SK-N-SH (cell line): ENCODE results near the gene SOAT2. TPM values are rescaled to one million over a fixed set of nuclear protein-coding genes. Genes with fewer than 3 reads are reported as not detected.

Experiments used
- CTCF ChIA-PET: fragments of 300-600, 350-600 bp; formaldehyde crosslinking; extraction: SDS; loops from one replicate; lab custom pipeline; 2021; lab: Yijun Ruan, JAX
- POLR2A ChIA-PET: fragments of 350-600 bp; sonication (Branson Sonifier 250); formaldehyde crosslinking; extraction: SDS; loops from one replicate; lab custom pipeline; 2020; ENCODE audit warnings: antibody characterized with exemption, inconsistent platforms; lab: Yijun Ruan, JAX
- DNase-seq: peaks from one replicate; pipeline ENCODE4 v3.0.0; 2012
- H2AFZ ChIP-seq: fragments of 200-600 bp; sonication (generic); 2 replicates; pipeline ENCODE4 v1.8.1; 2016; ENCODE audit warnings: antibody characterized with exemption, mild to moderate bottlenecking, low read depth
- H3F3A ChIP-seq: fragments of 200-600 bp; sonication (generic); replicated peaks from 2 replicates; pipeline ENCODE3; 2016; ENCODE audit warnings: antibody characterized with exemption, mild to moderate bottlenecking; ENCODE audit not compliant: insufficient read depth
- H3K27ac ChIP-seq, 2 experiments: fragments of 200-500 bp in 1 of 2; fragments of 200-600 bp in 1 of 2; sonication (Bioruptor generic) in 1 of 2; sonication (generic), shearing (Covaris generic) in 1 of 2; 2 replicates each; pipeline versions ENCODE4 v1.5.1 to v1.6.1; 2014 to 2016; ENCODE audit warnings: low read depth in 2 of 2, inconsistent platforms in 1 of 2, low read length in 1 of 2, mild to moderate bottlenecking in 1 of 2, mixed read lengths in 1 of 2
- H3K27me3 ChIP-seq: fragments of 200-600 bp; sonication (generic), shearing (Covaris generic); 2 replicates; pipeline ENCODE4 v1.6.1; 2016; ENCODE audit warnings: mixed run types; ENCODE audit not compliant: insufficient read depth
- H3K36me3 ChIP-seq, 2 experiments: fragments of 200-500 bp in 1 of 2; fragments of 200-600 bp in 1 of 2; sonication (Bioruptor generic) in 1 of 2; sonication (generic) in 1 of 2; replicated peaks in 1 of 2; 2 replicates each; pipeline versions ENCODE3 to v1.5.1; 2014 to 2016; ENCODE audit warnings: low read length in 1 of 2, mild to moderate bottlenecking in 1 of 2; ENCODE audit not compliant: insufficient read depth in 2 of 2, control insufficient read depth in 1 of 2
- H3K4me1 ChIP-seq, 2 experiments: fragments of 200-500 bp in 1 of 2; fragments of 200-600 bp in 1 of 2; sonication (Bioruptor generic) in 1 of 2; sonication (generic), shearing (Covaris generic) in 1 of 2; 2 replicates each; pipeline versions ENCODE4 v1.5.1 to v1.6.1; 2014 to 2016; ENCODE audit warnings: low read depth in 1 of 2, low read length in 1 of 2, mixed run types in 1 of 2; ENCODE audit not compliant: insufficient read depth in 2 of 2, control insufficient read depth in 1 of 2
- H3K4me2 ChIP-seq: fragments of 200-600 bp; sonication (generic), shearing (Covaris generic); 2 replicates; pipeline ENCODE4 v1.6.1; 2017; ENCODE audit warnings: mixed run types
- H3K4me3 ChIP-seq, 2 experiments: fragments of 200-500 bp in 1 of 2; fragments of 200-600 bp in 1 of 2; sonication (Bioruptor generic) in 1 of 2; sonication (generic), shearing (Covaris generic) in 1 of 2; 2 replicates each; pipeline versions ENCODE4 v1.5.1 to v1.8.1; 2014 to 2016; ENCODE audit warnings: low read depth in 2 of 2, inconsistent platforms in 1 of 2, low read length in 1 of 2, mild to moderate bottlenecking in 1 of 2, mixed read lengths in 1 of 2, moderate library complexity in 1 of 2
- H3K79me2 ChIP-seq: fragments of 200-600 bp; sonication (generic); 2 replicates; pipeline ENCODE4 v1.8.1; 2017; ENCODE audit warnings: mild to moderate bottlenecking; ENCODE audit not compliant: insufficient read depth
- H3K9ac ChIP-seq: fragments of 200-600 bp; sonication (generic); 2 replicates; pipeline ENCODE4 v1.6.1; 2017; ENCODE audit warnings: mixed run types
- H3K9me2 ChIP-seq: fragments of 200-600 bp; sonication (generic); 2 replicates; pipeline ENCODE4 v1.6.1; 2017; ENCODE audit warnings: mixed run types
- H3K9me3 ChIP-seq: fragments of 200-600 bp; sonication (generic); 2 replicates; pipeline ENCODE4 v1.6.1; 2017; ENCODE audit warnings: mixed run types, mild to moderate bottlenecking, moderate library complexity
- H4K20me1 ChIP-seq: fragments of 200-600 bp; sonication (generic); 2 replicates; pipeline ENCODE4 v1.6.1; 2017; ENCODE audit warnings: mild to moderate bottlenecking, mixed run types; ENCODE audit not compliant: insufficient read depth
- EZH2phosphoT487 ChIP-seq: fragments of 200-600 bp; sonication (generic); IDR thresholded peaks from 2 replicates; pipeline ENCODE4 v1.6.1; 2017; ENCODE audit warnings: low read depth, mixed run types, mild to moderate bottlenecking, antibody characterized with exemption, moderate library complexity, borderline replicate concordance
- FOSL2 ChIP-seq: IDR thresholded peaks from 2 replicates; pipeline ENCODE4 v1.4.0; 2012; ENCODE audit warnings: low read depth, mild to moderate bottlenecking, moderate library complexity, borderline replicate concordance
- FOXM1 ChIP-seq: IDR thresholded peaks from 2 replicates; pipeline ENCODE4 v1.4.0; 2012; ENCODE audit warnings: low read depth, mild to moderate bottlenecking
- MEF2A ChIP-seq: IDR thresholded peaks from 2 replicates; pipeline ENCODE4 v1.4.0; 2012; ENCODE audit warnings: low read depth, borderline replicate concordance
- NRF1 ChIP-seq: IDR thresholded peaks from 2 replicates; pipeline ENCODE4 v1.6.1; 2012; ENCODE audit warnings: low read depth, mild to moderate bottlenecking, low read length
- POLR2AphosphoS5 ChIP-seq: IDR thresholded peaks from 2 replicates; pipeline ENCODE4 v1.6.1; 2012; ENCODE audit warnings: low read depth, low read length
- RAD21 ChIP-seq: IDR thresholded peaks from 2 replicates; pipeline ENCODE4 v1.6.1; 2012; ENCODE audit warnings: mild to moderate bottlenecking, low read length
- RFX5 ChIP-seq: IDR thresholded peaks from 2 replicates; pipeline ENCODE4 v1.6.1; 2012; ENCODE audit warnings: mild to moderate bottlenecking, improper control_type of control experiment, low read length
- RXRA ChIP-seq: IDR thresholded peaks from 2 replicates; pipeline ENCODE4 v1.4.0; 2012; ENCODE audit warnings: low read depth, mild to moderate bottlenecking, borderline replicate concordance
- SMC3 ChIP-seq: IDR thresholded peaks from 2 replicates; pipeline ENCODE4 v1.6.1; 2012; ENCODE audit warnings: low read depth, low read length, improper control_type of control experiment
- TEAD4 ChIP-seq: IDR thresholded peaks from 2 replicates; pipeline ENCODE4 v1.4.0; 2012; ENCODE audit warnings: mild to moderate bottlenecking, borderline replicate concordance; ENCODE audit not compliant: insufficient read depth
- YY1 ChIP-seq: IDR thresholded peaks from 2 replicates; pipeline ENCODE4 v1.4.0; 2012; ENCODE audit warnings: low read depth, mild to moderate bottlenecking
- ZBTB33 ChIP-seq: IDR thresholded peaks from 2 replicates; pipeline ENCODE4 v1.4.0; 2012; ENCODE audit warnings: low read depth, borderline replicate concordance
- WGBS: methylation state at CpG from one replicate; pipeline ENCODE4 v1.1.6; 2017; ENCODE audit warnings: low lambda C conversion rate; 5-methylcytosine and 5-hydroxymethylcytosine counted together
- polyA plus RNA-seq, 3 experiments: library from polyadenylated mRNA; depleted of rRNA; stranded (reverse); fragments of >200 nt; gene quantifications; 2 replicates each; pipeline ENCODE4 v1.2.3, GENCODE V29; 2012
- TF ChIP-seq, protein P1 (sequence below): IDR thresholded peaks from 2 replicates; pipeline ENCODE4; 2012
- TF ChIP-seq, protein P2 (sequence below): IDR thresholded peaks from 2 replicates; pipeline ENCODE4 v1.4.0; 2012; ENCODE audit warnings: low read depth
- TF ChIP-seq, protein P3 (sequence below): fragments of 150-350 bp; IDR thresholded peaks from 2 replicates; pipeline ENCODE4 v1.6.1; 2016; ENCODE audit warnings: mild to moderate bottlenecking, low read depth, low read length

The SOAT2 gene
- polyA plus RNA-seq, 1 of the 3 experiments (the other 2 are of a cell fraction) = 0.18 TPM

DNA sequence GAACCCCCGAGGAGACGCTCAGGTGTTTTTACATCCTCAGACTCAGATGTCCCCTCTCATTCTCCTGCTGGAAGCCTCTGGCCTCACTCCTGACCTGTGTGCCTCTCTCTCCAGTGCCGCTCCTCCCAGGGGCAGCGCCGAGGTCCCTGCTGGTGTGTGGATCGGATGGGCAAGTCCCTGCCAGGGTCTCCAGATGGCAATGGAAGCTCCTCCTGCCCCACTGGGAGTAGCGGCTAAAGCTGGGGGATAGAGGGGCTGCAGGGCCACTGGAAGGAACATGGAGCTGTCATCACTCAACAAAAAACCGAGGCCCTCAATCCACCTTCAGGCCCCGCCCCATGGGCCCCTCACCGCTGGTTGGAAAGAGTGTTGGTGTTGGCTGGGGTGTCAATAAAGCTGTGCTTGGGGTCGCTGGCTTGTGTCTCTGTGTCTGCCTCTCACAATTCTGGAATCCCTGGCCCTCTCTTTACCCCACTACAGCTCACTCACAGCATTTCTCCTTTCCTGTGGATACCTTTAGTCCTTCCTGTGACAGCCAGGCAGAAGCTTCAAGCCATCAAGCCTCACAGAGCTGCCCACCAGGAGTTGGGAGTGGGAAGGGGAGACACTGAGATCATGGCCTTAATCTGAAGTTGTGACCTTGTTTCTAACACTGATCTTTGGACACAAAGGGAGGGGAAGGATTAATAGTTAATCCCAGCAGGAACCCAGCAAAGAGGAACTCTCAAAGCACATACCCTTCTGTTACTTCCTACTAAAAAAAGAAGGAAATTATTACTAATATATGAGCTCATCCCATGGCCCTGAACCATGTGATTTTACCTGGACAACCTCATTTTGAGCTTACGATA is 1.1 kb upstream of the SOAT2 start:
- CTCF ChIA-PET = interaction anchor here (1.0 to 7.6 kb wide), 11 partner anchors 10 to 186 kb away, joined by 3 to 385 read pairs (median 4); no protein-coding TSS in a partner anchor
- POLR2A ChIA-PET = interaction anchor here (1.0 to 1.1 kb wide), 2 partner anchors 23 to 36 kb away, joined by 3 read pairs; partner anchors contain the start of gene SPRYD3
- WGBS = 94% methylated on average over 9 of the region's 12 CpGs

More for the DNA sequence above, 1.1 kb upstream of the SOAT2 start:
- H4K20me1 ChIP-seq = no peaks in the 10 kb centered on the region
- peaks cover 25% of the 10 kb centered on the region for H3F3A ChIP-seq
- no peaks in the 10 kb centered on the region for H3K9me3 ChIP-seq
- peaks cover 0 to 26% of the 10 kb centered on the region in 2 experiments; a peak in 1 of 4 replicates for H3K4me1 ChIP-seq
- H3K27me3 ChIP-seq = no peaks in the 10 kb centered on the region
- no peak overlapping the region for H3K4me3 ChIP-seq
- H3K9me2 ChIP-seq = no peaks in the 10 kb centered on the region
- peaks cover 6% of the 10 kb centered on the region; the same call in 1 of the 2 replicates for H3K79me2 ChIP-seq
- no peak overlapping the region for H3K9ac ChIP-seq
- TF ChIP-seq YY1 = no peak
- TF ChIP-seq NRF1 = no peak
- TF ChIP-seq, protein P1, sequence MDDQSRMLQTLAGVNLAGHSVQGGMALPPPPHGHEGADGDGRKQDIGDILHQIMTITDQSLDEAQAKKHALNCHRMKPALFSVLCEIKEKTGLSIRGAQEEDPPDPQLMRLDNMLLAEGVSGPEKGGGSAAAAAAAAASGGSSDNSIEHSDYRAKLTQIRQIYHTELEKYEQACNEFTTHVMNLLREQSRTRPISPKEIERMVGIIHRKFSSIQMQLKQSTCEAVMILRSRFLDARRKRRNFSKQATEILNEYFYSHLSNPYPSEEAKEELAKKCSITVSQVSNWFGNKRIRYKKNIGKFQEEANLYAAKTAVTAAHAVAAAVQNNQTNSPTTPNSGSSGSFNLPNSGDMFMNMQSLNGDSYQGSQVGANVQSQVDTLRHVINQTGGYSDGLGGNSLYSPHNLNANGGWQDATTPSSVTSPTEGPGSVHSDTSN = no peak
- TF ChIP-seq MEF2A = no peak
- no peak for TF ChIP-seq ZBTB33
- TF ChIP-seq SMC3 = no peak
- no peak for TF ChIP-seq RFX5
- TF ChIP-seq FOXM1 = no peak
- no peak for TF ChIP-seq RAD21
- no peak for TF ChIP-seq EZH2phosphoT487
- no peak for TF ChIP-seq FOSL2
- no peak for TF ChIP-seq POLR2AphosphoS5
- no peak for TF ChIP-seq TEAD4
- TF ChIP-seq, protein P2, sequence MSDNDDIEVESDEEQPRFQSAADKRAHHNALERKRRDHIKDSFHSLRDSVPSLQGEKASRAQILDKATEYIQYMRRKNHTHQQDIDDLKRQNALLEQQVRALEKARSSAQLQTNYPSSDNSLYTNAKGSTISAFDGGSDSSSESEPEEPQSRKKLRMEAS = no peak
- TF ChIP-seq RXRA = no peak
- TF ChIP-seq, protein P3, sequence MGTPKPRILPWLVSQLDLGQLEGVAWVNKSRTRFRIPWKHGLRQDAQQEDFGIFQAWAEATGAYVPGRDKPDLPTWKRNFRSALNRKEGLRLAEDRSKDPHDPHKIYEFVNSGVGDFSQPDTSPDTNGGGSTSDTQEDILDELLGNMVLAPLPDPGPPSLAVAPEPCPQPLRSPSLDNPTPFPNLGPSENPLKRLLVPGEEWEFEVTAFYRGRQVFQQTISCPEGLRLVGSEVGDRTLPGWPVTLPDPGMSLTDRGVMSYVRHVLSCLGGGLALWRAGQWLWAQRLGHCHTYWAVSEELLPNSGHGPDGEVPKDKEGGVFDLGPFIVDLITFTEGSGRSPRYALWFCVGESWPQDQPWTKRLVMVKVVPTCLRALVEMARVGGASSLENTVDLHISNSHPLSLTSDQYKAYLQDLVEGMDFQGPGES = no peak
- no peak overlapping the region for H3K4me2 ChIP-seq
- peaks cover 8% of the 10 kb centered on the region in 2 experiments for H3K36me3 ChIP-seq
- no peak for DNase-seq
- H2AFZ ChIP-seq = no peak overlapping the region
- H3K27ac ChIP-seq = no peak overlapping the region
